Kidney glomerular epithelial cell (primary cell): ENCODE results near the gene TBC1D2B.
A peak's percentile ranks its signal among the peaks of the same experiment; 100 is the strongest.

Experiments used
- DNase-seq: peaks from one replicate; lab custom pipeline; 2025; lab: John Stamatoyannopoulos, UW

TBC1D2B gene

DNA sequence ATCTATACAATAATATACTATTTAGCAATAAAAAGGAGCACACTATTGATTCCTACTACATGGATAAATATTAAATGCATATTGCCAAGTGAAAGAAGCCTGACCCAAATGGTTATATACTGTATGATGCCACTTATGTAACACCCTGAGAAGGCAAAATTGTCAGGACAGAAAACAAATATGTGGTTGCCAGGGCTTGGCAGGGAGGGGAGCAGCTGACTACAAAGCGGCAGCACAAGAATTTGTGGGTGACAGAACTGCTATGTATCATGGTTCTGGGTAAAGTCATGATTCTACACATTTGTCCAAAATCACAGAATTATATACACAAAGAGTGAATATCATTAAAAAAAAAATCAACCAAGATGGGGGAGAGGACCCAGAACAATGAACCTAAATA, 22.5 kb downstream of the TBC1D2B start:
- no peak for DNase-seq

DNA sequence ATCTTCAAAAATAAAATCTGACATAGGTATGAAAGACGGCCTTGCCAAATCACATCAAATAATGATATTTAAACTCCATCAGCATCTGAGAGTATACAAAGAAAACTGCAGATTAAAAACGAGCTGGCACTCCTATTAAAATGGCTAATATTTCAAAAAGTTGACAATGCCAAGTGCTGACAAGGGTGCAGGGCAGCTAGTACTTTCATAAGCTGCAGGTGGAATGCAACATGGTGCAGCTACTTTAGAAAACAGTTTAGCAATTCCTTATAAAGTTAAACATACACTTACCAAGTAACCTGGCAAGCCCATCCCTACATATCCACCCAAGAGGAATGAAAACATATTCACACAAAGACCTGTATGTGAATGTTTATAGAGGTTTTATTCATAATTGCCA, 23.0 kb downstream of the TBC1D2B start:
- DNase-seq = no peak

DNA sequence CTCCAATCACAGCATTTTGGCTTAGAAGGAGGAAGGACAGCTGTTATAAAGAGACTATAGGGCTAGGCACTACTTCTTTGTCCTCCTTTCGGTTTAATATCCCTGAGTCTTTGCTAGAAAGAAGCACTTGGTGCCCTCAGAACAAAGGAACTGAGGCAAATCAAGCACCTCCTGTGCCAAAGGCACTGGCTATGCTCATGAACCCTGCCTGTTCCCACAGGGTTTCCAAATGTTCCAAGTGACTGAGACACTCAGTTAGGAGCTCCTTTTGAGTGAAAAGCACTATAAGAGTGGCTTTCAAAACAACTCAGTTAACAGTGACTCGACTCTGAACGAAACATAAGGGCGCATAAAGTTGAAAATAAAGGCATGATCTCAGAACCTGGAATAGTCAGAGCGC, 25.0 kb downstream of the TBC1D2B start:
- no peak for DNase-seq

DNA sequence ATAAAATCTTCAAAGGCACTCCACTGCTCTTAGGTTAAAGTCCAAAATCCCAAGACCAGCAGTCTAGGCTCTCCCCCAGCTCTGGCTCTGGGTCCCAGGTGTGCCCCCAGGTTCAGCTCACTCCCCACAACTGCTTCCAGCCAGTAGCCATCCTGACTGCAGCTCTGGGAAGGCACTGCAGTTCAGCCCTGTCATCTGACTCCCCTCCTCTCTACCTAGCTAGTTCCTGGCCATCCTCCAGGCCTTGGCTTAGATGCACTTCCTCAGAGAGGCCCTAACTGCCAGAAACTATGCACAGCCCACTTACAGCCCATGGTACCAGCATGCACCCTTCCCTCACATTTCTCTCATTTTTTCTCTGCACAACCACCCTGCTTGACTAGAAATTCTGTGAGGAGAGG, 25.5 kb downstream of the TBC1D2B start:
- DNase-seq = no peak

DNA sequence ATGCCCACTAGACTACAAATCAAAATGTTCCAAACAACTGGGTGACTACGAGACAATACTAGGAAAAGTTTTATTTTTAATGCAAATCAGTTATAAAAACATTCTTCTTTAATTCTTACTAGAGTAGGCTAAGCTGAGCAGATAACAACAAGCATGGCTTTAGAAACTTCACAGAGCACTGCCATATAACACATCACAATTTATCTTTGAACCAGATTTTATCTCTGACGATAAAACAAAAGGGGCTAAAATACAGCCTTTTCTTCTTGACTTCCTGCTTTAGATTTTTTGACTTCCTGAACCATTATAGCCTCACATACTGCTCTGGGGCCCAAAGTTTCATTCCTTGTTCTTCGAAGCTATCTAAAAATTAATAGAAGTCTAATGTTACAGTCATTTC, 25.9 kb downstream of the TBC1D2B start:
- DNase-seq = no peak

DNA sequence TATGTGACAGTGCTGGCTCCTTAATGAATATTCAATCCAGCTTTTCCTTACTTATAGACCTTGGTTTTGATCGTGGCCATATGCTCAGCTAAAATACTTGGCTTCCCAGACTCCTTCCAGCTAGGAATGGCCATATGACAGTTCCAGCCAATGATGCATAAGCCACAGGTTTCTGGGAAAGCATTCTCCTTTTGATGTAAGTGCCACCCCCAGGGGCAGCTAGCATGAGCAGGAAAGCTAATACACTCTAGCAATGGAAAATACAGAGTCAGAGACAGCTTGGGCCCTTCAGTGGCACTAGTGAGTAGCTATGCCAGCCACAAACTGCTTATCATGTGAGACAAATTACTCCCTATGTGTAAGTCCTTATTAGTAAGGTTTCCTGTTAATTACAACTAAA, 26.7 kb downstream of the TBC1D2B start:
- no peak for DNase-seq

DNA sequence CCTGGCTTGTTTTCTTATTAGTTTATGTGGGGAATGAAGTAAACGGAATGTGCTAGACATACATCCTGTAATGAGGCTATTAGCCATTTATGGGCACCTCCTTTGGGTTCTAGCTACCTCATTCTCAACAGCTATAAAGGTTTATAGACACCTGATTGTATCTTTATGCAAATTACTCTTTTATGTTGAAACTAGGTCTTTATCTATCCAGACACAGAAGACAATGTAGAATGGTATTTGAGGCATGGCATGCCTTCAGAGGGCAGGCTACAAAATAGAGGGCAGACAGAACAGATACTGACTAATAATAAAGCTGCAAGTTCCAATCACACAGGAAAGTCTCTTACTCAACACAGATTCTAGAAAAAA, 27.1 kb downstream of the TBC1D2B start:
- DNase-seq = no peak

DNA sequence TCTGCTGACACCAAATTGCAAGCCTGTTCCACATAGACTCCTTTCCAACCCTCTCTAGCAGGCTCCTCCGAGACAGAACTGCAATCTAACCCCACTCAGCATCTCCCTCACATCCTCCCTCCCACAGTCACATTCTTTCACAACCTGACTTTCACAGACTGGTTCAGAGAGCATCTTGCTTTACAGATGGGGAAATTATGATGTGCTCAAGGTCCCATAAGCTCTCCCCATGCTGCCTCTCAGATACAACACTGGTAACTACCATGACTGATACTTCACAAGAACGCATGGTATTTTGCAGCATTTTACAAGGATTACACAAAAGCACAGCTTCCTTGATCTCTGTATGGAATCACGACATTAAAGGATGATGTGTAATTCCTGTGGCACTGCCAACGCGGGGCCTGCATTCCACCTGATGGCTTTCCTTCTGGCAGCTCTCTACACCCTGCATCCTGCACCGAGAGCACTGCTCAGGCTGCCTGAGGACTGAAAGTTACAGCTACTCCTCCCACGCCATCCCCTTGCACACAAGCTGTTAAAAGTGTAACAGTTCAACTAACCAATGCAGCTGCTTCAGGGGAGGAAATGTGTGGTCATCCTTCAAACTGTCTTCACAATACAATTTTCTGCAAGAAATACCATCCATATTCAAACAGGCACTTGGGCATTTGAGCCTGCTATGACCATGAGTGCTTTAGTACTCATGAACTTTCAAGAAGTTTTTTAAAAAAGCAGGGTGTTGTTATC, 27.6 kb downstream of the TBC1D2B start:
- peak; percentile 81 for DNase-seq

DNA sequence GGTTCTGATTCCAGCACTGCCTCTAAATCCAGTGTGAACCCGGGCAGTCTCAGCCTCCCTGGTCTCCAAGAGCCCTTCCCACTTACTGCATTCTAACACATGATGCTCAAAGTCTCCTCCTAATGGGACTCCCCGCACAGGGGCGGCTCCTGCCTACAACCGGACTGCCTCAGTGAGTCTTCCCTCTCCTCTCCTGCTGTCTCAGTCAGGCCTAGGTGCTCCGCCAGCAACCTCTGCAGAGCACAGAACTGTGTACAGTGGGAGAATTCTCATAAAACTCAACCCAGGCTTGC, 28.9 kb downstream of the TBC1D2B start:
- DNase-seq = no peak

DNA sequence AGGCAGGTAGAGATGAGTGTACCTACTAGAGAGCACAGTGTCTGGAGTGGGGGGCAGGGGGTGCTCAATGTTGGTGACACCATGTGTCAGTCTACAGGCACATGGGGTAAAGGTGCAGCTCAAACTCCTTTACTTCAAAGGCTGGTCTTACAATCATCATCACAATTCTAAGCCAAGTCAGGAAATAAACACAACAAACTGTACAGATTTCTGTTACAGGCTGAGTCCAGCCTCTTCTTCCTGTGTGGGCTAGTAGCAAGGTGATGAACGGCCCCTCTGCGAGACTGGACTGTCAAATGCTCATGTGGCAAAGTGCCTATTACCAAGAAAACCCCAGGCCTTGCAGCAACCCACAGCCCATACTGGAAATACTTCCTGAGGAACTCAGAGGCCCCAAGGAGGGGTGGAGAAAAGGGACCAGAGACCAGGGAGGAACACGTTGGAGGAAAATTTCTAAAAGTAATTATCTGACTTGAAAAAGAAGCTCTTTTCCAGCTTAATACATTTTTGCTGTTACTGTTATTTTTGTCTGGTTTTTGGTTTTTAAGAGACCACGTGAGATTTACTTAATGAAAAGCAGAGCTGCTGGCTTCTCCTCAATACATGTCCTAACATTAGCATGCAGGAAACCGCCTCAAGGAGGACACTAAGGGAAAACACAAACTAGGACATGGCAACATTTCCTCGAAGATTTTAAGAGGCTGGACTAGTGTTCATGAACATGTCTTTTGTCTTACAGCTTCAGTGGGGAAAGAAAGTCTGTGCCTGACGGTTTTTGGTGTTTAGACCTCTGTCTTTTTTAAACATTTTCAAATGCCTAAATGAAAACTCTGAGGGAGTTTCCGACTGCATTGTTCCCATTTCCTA, 29.5 kb downstream of the TBC1D2B start:
- no peak for DNase-seq

DNA sequence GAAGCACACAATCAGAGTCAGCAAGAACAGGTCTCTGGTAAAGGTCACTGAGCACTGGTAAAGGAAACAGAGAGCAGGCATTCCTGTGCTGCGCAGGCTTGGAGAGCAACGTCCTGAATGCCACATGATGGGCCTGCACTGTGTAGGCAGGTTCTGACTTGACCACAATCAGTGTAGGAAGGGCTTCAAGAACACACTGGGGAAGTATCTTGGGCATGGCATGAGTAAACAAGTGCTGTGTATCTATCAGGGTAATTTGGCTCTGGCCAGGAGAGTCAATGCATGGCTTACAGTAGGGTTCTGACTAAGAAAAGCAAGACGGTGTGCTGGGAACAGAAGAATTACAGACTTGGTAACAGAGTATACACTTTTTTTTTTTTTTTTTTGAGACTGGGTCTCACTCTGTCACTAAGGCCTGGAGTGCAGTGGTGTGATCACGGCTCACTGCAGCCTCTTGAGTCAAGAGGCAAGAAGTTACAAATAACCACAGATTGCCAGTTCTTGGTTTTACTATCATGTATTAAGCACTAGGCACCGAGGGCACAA, 30.6 kb downstream of the TBC1D2B start:
- DNase-seq = no peak

DNA sequence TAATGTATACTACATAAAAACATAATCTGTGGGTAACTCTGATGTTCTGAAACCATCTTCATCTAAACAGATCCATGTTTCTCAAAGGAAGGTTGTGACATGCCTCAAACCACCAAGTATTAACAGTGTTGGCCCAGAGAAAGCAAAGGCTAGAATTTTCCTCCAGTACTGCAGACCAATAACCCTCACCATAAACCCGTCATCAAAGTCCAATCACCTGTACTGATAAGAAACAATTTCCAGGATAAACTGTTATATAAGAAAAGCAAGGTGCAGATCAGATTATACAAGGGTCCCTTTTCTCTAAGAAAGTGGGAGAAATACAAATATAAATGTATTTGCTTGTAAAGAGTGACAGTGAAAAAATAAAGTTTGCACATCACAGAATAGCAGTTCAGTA, 32.3 kb downstream of the TBC1D2B start:
- no peak for DNase-seq

DNA sequence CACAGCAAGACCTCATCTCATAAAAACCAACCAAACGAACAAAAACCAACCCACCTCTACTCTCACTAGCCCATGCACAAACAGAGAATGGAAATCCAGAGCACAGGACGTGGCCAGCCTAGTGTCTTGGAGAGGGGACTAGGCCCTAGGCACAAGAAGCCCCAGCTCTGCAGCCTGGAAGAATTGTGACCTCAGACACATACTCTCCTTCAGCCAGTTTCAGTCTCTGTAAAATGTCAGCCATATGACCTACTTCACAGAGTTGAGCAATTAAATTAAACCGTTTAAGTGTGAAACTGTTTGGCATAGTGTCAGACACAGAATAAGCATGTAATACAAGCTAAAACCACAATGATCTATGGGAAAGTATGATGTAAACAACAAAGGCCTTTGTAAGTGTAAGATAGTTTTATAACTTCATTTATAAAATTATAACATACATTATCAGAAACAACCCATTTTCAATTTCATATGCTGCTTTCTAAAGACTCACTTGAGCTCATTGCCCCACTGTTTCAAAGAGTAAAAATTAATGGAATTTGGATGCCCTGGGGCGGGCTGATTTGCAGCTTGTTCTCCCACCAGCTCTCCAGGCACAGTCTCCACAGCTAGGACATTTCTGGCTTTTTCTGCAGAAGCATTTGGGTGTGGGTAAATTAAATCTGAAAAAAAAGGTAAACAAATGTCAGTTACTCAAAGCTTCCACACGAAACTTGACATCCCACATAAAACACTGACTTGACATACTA, 32.9 kb downstream of the TBC1D2B start:
- no peak for DNase-seq

DNA sequence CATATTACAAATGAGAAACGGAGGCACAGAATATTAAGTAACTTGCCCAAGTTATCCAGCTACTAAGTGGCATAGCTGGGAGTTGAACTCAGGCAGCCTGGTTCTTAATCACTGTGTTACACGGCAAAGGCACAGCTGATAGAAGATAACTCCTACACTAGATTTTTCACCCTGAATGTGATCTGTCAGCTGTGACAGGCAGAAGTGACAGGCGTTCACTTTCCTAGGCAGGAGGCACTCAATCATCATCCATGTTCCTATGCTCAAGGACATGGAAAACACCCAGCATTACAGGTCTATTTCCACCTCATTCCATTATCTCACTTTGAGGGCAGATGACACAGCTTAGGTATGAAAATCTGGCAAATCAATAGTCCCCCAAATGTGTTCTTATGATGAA, 35.6 kb downstream of the TBC1D2B start:
- no peak for DNase-seq

DNA sequence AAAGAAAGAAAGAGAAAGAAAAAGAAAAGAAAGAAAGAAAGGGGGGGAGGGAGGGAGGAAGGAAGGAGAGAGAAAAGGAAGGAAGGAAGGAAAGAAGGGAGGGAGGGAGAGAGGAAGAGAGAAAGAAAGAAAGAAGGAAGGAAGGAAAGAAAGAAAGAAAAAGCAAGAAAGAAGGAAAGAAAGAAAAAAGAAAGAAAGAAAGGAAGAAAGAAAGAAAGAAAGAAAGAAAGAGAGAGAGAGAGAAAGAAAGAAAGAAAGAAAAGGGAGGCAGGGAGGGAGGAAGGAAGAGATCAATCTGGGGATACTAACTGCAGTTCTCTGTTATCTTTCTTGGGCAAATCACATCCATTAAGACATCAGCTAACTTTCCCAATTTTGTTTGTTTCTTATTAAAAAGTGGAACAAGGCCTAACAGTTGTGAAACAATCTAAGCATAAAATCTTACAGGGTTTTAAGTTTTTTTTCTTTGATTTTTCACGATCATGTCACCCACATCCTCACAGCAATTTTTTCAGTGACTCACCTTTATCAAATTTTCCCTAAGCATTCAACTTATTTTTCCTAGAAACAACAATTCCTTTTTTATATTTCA, 36.8 kb downstream of the TBC1D2B start:
- no peak for DNase-seq

DNA sequence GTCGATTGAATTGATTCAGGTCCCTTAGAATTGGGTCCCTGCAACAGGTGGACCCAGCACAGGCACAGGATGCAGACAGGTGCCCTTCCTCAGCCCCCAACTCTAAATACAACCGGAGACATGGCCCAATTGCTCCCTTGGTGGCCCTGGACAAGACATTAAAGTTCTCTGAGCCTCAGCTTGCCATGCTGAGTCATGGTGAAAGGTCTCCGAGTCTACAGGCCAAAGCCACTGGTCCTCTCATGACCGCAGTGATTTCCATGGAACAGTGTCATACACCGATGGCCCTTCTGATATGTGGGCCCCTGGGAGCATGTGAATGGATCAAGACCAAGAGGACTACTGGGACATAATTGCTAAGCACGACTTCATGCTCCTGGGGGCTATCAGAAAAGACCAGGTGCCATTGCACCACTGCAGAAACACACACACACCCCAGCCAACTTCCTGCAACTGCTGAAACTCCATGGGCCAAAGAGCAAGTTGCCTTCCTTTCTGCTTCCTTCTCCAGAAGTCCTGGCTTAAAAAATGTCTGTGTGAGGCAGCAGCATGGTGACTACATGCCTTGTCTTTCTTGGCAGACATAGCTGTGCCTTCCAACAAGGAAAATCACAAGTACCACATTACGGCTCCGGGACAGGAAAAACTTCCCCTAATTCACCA, 38.8 kb downstream of the TBC1D2B start:
- DNase-seq = no peak

DNA sequence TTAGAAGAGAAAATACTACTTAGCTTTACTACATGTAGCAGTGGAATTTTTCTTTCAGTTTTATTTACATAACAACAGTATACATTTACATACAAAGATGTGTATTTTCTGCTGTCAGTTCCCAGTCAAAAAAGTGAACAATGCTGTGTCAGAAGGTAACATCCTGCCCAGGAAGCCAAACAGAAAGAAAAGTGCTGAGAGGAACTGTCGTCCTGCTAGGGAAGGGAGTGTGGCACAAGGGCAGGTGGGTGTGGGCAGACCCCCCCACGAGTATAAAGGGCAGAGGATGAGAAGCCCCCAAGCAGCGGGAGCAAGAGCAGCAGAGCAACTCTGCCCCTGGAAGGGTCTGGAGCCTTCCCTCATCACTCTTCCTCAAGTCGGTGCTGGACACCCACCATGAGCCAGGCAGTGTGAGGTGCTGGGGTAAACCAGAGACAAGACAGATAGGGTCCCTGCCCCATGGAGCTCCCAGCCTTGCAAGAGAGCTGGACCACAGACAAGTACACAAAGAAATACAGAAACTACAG, 39.7 kb downstream of the TBC1D2B start:
- DNase-seq = no peak

DNA sequence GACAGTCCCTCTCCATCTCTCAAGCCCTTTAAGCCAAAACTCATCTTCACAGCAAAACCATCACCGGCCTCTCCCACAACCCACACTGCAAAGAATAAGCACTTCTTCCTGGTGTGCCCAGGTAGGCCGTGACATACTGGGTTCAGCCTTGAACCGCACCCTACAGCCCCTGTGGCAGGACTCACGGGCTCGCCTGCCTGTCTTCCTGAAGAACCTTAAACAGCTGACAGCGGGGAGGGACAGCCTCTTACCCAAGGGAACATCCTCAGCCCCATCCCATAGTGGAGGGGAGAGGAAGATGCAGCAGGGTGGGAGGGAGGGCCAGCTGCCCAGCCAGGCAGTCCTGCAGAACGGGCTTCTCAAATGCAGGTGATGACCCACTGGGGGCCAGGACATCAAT, 40.2 kb downstream of the TBC1D2B start:
- no peak for DNase-seq

DNA sequence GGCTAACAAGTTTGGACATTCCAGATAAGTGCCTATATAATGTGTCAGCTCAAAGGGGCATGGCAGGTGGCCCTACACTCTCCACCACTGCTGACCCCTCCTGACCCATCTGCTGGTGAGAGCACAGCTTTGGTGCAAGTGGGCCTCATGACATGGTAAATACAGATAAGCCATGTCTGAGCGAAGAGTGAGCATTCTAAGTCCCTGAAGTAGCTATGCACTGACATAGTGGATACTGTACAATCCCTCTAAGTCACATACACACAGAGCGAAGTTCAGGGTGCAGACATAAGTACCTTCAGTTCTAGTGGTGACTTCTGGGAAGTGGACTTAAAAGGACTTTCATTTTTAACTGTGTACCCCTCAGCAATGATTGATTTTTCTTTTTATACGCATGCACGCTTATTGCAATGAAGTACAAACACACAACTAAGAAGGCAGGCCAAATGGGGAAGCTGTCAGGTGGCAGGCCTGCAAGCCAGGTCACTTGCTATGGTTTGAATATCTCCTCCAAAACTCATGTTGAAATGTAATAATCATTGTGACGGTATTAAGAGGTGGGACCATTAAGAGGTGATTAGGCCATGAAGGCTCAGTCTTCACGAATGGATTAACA, 41.5 kb downstream of the TBC1D2B start:
- DNase-seq = no peak

DNA sequence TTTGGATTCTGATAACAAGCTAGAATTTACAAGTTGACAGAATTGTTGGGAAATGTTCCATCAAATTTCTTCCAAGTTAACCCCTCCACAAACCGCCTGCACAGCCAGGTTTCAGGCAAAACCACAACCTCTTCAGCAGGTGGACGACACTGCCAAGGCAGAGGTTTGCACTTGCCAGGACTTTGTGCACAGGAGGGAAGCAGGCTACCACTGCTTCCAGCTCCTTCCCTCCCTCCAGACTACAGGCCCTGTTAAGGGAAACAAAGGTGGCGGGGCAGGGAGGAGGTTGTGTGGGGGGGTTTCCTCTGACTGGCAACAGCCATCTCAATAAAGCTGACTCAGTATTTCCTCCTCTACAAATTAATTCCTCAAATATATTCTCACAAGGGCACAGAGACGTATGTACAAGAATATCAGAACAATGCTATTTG, 42.2 kb downstream of the TBC1D2B start:
- DNase-seq = peak; percentile 22
